ENCODE data around the gene KIF21B. TPM values are rescaled to one million over a fixed set of nuclear protein-coding genes. Genes with fewer than 3 reads are reported as not detected.

The KIF21B gene
- total and polyA plus RNA-seq, 2 of the 8 experiments (the other 6 are each of a cell fraction or from before 2014, with no cell fraction given) = 10.8 to 26.5 TPM

- Histone ChIP-seq H3K23me2 (ENCODE audit: low read depth, low read length) (no peaks in the 10 kb centered on the region), H3K4me1 (replicated peaks in 1 of 4; ENCODE audit: control insufficient read depth in 3 of 4, insufficient read depth in 4 of 4, low read length in 3 of 4) (peaks cover 0 to 3% (median 0%) of the 10 kb centered on the region in 4 experiments; a peak in 1 of 7 replicates), H4K5ac (ENCODE audit: insufficient read length, low read depth, low read length) (no peak overlapping the region), H3K14ac (ENCODE audit: insufficient read length) (no peak overlapping the region), H4K91ac (replicated peaks; ENCODE audit: insufficient read length, low read length) (no peak overlapping the region), H2AFZ (ENCODE audit: low read length) (no peak overlapping the region), H3K27ac (ENCODE audit: low read depth, low read length) (no peak overlapping the region), H2BK15ac (ENCODE audit: low read length) (no peak overlapping the region), H2BK20ac (ENCODE audit: low read length) (no peak overlapping the region), H2BK12ac (ENCODE audit: low read depth, low read length) (no peak overlapping the region), H3K27me3 (replicated peaks in 1 of 4; ENCODE audit: control insufficient read depth in 3 of 4, extremely low read depth in 1 of 4, insufficient read depth in 3 of 4, low read length in 3 of 4) (no peaks in the 10 kb centered on the region), H3K9ac (replicated peaks in 1 of 4; ENCODE audit: extremely low read depth in 1 of 4, low read depth in 3 of 4, low read length in 3 of 4) (no peak overlapping the region), H3K4me2 (ENCODE audit: insufficient read depth in 1 of 2, low read depth in 2 of 2, low read length in 2 of 2) (no peak overlapping the region), H3K4ac (replicated peaks; ENCODE audit: insufficient read length, low read depth, low read length) (no peak overlapping the region), H4K8ac (ENCODE audit: extremely low read depth, insufficient read depth, low read length) (0 out of 2 replicates have a peak overlapping the region, but pooled peaks have one; percentile 20), H3K79me2 (ENCODE audit: control insufficient read depth in 1 of 2, insufficient read depth in 2 of 2, low read length in 2 of 2) (no peaks in the 10 kb centered on the region), H3K18ac (ENCODE audit: extremely low read depth, low read length) (no peak overlapping the region), H3K9me3 (ENCODE audit: insufficient read depth in 2 of 2, low read depth in 1 of 2, low read length in 1 of 2) (no peaks in the 10 kb centered on the region), H4K20me1 (replicated peaks in 1 of 2; ENCODE audit: control insufficient read depth in 1 of 2, insufficient read depth in 2 of 2, low read length in 2 of 2) (no peaks in the 10 kb centered on the region), H3K56ac (replicated peaks; ENCODE audit: insufficient read length, low read depth, low read length) (no peak overlapping the region), H3K79me1 (ENCODE audit: low read depth, low read length) (no peaks in the 10 kb centered on the region), H3K4me3 (ENCODE audit: extremely low read depth in 1 of 4, insufficient read depth in 2 of 4, low read depth in 3 of 4, low read length in 4 of 4) (no peak overlapping the region), H2AK5ac (ENCODE audit: low read depth, low read length) (no peak overlapping the region), H3K23ac (ENCODE audit: insufficient read length) (no peak overlapping the region), H3K36me3 (ENCODE audit: control insufficient read depth in 2 of 4, insufficient read depth in 4 of 4, low read length in 3 of 4) (peaks cover 0 to 3% (median 1%) of the 10 kb centered on the region in 4 experiments; a peak in 3 of 8 replicates), H2BK5ac (ENCODE audit: low read depth, low read length) (no peak overlapping the region), H2BK120ac (replicated peaks; ENCODE audit: low read depth, low read length) (no peak overlapping the region)
- ChIA-PET POLR2A (ENCODE audit: partially characterized antibody) (interaction anchor here (1.2 to 1.6 kb wide), 2 partner anchors 10 to 80 kb away, joined by 3 to 5 read pairs; no protein-coding TSS in a partner anchor), CTCF (ENCODE audit: partially characterized antibody) (interaction anchor here (0.9 to 28.5 kb wide), 38 partner anchors 8 to 215 kb away, joined by 3 to 640 read pairs (median 8); partner anchors contain the start of gene ASCL5)
- TF ChIP-seq CTBP2 (IDR thresholded peaks at IDR 0.05; ENCODE audit: borderline replicate concordance, insufficient read depth, insufficient read length, low read length) (no peak), EZH2 (IDR thresholded peaks at IDR 0.05; ENCODE audit: low read depth, low read length, severe bottlenecking) (no peak), GTF2F1 (IDR thresholded peaks at IDR 0.05; ENCODE audit: borderline replicate concordance, low read depth, low read length) (no peak), CHD2 (IDR thresholded peaks at IDR 0.05; ENCODE audit: low read length) (no peak), KDM4A (IDR thresholded peaks at IDR 0.05; ENCODE audit: low read depth, low read length, severe bottlenecking) (no peak)
- 83% methylated on average over 14 of the region's 14 CpGs; no CpG with 5 or more reads in 1 of the 2 experiments for WGBS, 2 experiments (ENCODE audit: extremely low coverage in 1 of 2, insufficient coverage in 1 of 2, insufficient read length in 1 of 2, insufficient replicate concordance in 2 of 2, low coverage in 1 of 2, low lambda C conversion rate in 2 of 2, missing lambda C conversion rate in 1 of 2)
- no peak for FAIRE-seq
- no peak for DNase-seq (ENCODE audit: low read depth in 1 of 2, low spot score in 2 of 2)
Measured at GRCh38 chr1:200970771-200971427, 52.6 kb downstream of the KIF21B start.
